Epidermal melanocyte (primary cell): Measurements from ENCODE around the gene SH3BP2.

Experiments
- DNase-seq: peaks from one replicate; pipeline ENCODE4 v3.0.0; 2011; ENCODE audit warnings: low spot score; ENCODE audit not compliant: insufficient read length

The SH3BP2 gene, protein sequence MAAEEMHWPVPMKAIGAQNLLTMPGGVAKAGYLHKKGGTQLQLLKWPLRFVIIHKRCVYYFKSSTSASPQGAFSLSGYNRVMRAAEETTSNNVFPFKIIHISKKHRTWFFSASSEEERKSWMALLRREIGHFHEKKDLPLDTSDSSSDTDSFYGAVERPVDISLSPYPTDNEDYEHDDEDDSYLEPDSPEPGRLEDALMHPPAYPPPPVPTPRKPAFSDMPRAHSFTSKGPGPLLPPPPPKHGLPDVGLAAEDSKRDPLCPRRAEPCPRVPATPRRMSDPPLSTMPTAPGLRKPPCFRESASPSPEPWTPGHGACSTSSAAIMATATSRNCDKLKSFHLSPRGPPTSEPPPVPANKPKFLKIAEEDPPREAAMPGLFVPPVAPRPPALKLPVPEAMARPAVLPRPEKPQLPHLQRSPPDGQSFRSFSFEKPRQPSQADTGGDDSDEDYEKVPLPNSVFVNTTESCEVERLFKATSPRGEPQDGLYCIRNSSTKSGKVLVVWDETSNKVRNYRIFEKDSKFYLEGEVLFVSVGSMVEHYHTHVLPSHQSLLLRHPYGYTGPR

DNA sequence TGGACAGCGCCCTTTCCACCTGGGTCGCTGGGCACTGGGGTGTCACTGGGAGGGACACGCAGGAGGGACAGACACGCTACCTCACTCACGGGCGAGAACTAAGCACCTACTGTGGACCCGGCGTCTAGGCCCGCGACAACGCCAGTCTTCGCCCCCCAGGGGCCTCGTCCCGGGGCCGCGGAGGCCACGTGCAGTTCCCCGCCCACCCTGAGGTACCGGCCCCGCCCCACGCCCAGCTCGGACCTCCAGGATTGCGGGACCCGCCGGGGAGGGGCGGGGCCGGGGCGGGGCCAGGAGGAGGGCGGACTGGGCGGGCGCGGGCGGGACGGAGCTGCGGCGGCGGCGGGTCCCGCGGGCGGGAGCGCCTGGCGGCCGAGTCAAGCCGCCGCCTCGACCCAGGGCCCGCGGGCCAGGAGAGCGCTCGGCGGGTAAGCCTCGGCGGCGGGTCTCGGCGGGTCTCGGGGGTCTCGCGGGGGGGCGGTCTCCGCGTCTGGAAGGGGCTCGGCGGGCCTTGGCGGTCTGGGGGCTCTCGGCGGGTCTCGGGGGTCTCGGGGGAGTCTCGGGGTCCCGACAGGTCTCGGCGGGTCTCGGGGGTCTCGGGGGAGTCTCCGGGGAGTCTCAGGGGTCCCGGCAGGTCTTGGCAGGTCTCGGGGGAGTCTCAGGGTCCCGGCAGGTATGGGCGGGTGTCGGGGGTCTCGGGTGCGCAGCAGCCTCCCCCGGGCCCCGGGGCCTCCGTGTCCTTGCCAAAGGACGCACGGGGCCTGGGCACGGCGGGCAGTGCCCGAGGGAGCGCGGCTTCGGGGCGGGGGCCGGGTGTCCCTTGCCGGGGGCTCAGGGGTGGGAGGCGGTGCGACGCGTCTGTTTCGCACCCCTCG lies at the start of gene SH3BP2:
Gene SH3BP2, plus strand, starts transcription at position 375 of the 875 bp plus-strand sequence. CDS start 27,533 bp downstream, outside the sequence.
- DNase-seq = peak; percentile 59

DNA sequence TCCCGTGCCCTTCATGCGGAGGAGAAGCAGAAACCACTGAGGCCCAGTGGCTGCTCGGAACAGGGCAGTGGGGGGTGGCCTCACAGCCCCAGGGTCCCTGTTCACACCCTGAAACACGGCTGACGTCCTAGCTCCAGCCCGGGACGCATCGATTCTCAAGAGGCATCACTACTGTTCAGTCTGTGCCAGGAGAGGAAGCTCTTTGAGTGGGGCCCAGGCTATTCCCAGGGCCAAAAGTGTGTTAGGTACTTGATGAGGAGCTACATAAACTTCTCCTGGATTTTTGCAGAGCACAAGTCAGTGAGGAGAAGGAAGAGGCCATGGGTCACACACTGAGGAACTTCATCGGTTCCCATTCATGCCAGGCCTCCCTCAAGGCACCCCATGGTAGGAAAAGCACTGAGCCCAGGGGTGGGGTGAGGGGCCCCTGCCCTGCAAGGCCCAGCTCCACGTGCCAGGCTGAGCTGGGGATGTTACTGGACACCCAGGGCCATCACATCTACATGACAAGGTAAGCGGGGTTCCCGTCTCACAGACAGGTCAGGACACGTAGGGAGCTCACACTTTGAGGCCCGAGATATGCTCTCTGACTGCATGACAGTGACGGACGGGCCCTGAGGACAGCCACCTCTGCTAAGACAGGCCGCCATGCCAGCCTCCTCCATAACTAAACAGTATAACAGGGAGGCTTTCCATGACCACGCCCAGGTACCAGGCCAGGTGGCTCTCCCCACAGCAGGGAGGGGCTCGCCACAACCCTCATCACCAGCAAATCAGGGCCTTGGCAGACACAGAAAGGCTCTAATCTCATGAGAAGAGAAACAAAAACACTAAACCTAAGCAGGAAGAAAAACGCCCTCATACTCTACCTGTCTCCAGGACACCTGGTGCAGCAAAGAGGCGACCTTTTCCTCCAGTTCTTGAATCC lies 49.1 kb upstream of the SH3BP2 start:
- no peak for DNase-seq

DNA sequence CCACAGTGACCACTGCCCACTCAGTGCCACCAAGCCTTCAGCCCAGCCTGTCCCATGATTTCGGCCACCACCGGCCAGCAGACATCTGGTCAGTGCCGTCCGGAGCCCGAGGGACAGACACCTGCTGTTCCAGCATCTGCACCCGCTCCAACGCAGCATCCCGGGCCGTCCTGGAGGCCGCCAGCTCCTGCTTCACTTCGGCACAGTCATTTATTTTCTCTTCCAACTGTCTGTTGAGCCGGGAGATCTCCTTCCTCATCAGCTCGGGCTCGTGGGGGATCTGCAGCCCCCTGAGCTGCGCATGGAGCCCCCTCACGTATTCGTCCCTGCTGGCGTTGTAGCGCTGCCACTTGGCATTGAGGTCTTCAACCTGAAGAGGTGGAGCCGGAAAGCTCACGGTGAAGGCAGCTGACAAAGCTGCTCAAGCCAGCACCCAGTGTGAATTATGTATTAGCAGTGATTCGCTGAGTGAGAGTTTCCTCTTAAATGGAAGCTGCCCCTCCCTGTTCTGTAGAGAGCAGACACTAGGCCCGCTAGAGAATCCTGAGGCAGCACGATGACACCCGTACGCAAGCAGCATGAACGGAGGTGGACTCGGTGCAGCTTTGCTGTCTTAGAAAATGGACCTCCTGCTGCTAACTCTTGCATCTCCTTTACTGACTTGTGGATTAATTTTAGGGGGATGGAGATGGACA lies 48.2 kb upstream of the SH3BP2 start:
- no peak for DNase-seq

DNA sequence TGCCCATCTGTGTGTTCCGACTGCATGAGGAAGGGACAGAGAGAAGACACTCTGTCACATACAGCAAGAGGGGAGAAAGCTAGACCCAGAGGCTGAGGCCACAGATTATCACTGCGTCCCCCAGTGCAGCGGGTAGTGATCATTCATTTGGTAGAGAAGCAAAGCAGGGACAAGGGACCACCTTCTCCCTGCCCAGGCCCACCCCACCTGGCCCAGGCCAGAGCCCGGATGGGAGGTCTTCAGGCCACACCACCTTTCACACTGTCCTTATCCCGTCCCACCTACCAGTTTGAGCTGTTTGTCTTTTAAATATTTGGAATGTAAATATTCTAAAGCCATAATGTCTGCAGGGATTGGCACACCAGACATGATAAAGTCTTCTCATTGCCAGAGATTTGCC lies 47.4 kb upstream of the SH3BP2 start:
- DNase-seq = no peak

DNA sequence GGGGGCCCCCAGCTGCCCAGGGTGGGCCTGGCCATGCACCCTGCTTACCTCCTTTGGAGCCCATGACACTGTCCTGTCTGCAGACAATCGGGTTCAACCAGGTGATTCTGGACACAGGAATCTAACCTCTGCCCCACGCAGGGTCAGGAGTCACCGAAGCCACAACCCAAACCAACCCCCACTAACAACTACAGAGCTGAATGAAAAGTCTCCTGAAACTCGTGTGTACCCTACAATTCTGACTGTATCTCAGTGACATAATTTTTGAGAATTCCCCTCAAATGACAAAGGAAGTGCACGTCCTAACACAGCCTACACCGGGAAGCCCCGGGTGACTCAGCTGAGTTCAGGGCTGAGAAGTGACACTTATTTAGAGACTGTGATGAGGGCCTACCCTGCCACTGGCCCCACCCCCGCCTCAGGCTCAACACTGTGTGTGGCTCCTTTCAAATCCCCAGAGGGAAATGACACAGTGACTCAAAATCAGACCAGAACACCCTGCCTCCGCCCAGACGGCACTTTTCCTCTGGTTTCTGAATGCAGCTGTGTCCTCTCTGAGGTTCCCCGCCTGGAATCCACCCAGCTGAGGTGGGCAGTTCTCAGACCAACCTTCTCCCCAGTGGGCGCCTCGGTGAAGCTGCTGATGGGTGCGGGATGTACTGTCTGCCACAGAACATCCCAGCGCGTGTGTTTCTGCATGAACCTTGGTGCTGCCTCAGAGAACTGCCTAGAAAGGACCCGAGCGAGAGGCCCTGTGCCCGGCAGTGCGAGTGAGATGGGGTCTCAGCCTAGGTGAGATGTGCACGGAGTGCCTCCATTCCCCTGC lies 46.7 kb upstream of the SH3BP2 start:
- no peak for DNase-seq

DNA sequence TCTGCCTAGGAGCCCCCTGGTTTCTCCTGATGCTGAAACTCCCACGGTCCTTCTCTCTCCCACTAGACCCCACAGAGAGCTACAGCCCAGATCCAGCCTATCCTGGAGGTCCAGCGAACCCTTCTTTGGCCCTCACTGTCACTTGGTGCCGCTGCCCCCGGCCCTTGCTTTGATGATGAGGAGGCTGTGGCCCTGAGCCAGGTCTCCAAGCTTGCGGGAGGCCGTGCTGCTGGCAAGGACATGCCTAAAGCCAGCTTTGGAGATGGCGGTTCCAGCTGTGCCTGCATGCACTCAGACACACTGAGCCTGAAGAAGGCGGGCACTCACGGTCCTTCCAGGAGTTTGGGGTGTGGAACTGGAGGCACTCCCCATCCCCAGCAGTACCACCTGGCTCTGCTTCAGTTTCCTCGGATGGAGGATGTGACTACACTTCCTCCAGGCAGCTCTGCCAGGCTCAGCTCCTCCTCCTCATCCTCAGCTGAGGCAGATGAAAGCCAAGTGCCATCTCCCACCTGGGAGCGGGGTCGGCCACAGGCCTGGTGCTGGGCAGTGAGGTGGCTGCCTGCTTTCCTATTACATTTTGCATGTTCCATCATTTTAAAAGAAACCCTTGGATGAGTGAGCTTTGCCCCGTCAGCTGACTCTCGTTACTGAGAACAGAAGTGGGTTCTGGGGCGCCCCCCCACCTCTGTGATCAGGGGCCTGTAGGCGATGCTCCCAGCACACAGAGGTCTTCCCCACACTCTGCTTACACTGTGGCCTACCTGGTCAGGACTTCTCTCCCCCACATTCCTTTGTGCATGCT lies 45.8 kb upstream of the SH3BP2 start:
- DNase-seq = no peak

DNA sequence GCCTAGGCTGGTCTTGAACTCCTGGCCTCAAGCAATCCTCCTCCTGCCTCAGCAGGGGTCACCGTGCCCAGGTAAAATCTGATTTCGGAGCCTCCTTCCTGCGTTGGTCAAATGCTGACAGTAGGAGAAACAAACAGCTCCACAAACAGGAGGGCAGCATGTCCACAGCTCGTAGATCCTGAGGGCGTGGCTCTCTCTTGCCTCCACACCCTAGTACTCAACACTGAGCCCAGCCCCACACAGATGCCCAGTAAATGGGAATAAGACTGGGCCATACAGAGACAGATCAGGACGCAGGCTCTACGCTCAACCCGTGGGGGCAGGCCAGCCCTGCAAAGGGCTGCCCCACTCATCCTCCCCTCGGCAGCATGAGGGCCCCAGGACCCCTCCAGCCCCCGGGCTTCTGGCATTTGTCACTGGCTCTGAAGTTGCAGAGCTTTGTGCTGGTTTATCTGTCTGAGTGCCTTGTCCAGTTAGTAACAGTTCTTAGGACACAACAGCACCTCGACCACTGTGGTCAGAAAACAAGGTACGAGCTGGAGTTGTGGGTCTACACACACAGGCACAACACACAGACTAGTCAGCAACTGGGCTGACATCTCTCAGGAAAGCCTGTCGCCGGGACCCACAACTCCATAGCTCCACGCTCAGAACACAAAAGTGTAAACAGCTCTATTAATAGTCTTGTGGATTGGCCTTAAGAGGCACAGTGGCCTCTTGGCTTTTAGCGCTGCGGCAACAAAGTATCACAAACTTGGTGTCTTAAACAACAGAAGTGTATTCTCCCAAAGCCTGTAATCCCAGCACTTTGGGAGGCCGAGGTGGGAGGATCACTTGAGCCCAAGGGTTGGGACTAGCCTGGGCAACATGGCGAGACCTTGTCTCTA lies 41.9 kb upstream of the SH3BP2 start:
- DNase-seq = no peak

DNA sequence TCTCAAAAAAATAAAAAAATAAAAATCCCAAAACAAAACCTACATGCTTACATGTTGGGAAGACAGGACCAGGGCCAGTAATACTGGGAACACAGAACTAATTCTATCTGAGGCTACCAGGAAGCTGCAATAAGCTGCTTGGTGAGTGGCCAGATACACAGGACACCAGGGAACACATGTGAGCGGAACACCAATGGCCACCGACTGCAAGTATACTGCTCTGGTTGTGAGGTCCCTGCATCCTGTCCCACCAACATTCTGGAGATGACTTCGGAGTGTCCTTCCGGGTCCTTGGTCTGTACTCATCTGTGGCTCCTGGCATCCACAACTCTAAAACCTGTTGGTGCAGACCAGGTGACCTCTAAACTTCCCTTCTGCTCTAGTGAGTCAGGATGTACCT lies 39.4 kb upstream of the SH3BP2 start:
- no peak for DNase-seq

DNA sequence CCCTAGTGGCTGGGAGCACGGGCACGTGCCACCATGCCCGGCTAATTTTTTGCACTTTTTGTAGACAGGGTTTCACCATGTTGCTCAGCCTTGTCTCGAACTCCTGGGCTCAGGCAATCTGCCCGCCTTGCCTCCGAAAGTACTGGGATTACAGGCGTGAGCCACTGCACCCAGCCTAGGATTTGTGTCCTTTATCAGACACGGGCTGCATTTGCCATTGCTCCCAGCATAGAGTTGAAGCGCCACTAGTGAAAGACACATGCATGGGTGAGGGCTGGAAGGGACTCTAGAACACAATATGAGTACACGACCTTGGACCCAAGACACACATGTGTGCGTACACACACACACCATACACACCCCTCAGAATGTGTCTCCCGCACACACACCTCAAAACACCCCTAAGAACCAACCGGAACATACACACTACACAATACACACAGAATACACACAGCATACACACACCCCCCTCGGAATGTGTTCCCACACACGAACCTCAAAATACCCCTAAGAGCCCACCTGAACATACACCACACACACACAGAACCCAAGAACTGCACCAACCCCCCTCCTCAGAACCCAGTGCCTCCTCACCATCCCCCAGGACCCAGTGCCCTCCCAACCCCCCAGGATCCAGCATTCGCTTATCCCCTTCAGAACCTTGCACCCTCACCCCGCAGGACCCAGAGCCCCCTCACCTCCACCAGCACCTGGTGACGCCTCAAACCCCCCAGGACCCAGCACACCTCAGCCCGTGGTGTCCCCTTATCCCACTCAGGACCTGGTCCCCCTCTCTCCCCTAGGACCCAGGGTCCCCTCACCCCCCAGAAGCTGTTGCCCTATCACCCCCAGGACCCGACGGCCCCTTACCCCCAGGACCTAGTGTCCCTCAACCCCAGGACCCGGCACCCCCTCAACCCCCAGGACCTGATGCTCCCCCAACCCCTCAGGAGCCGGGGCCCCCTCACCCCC lies 37.8 kb upstream of the SH3BP2 start:
- no peak for DNase-seq

DNA sequence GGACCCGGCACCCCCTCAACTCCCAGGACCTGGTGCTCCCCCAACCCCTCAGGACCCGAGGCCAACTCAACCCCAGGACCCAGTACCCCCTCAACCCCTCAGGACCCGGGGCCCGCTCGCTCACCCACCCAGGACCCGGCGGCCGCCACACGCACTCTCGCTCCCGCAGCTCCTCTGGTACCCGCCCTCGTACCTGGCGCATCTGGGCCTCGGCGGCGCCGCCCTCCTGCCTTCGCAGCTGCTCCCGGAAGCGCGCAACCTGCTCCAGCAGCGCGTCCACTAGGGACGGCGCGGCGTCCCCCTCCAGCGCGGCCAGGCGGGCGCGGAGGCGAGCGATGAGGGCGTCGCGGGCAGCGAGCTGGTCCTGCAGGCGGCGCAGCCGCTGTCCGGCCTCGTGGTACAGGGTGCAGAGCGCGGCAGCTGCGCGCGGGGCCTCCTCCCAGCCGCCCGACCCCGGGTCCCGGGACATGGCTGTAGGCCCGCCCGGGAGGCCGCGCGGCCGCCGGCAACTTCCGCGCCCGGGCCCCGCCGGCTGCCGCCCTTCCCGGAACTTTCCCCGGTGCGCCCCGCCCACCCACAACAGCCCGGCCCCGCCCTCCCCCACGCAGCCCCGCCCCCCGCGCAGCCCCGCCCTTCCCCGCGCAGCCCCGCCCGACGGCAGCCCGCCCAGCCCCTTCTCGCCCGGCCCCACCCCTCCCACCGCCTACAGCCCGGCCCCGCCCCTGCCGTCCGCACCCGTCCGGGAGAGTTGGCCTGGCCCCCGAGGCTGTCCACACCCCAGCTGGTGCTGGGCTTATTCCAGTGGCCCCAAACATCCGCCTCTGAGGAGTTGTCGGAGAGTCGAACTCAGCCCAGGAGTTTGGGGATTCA lies 36.8 kb upstream of the SH3BP2 start, which contains the start of gene TNIP2:
Gene TNIP2, minus strand, starts transcription at position 516 of the 870 bp plus-strand sequence. Its CDS starts 47 bp downstream, at position 469.
- DNase-seq = peak; percentile 92

DNA sequence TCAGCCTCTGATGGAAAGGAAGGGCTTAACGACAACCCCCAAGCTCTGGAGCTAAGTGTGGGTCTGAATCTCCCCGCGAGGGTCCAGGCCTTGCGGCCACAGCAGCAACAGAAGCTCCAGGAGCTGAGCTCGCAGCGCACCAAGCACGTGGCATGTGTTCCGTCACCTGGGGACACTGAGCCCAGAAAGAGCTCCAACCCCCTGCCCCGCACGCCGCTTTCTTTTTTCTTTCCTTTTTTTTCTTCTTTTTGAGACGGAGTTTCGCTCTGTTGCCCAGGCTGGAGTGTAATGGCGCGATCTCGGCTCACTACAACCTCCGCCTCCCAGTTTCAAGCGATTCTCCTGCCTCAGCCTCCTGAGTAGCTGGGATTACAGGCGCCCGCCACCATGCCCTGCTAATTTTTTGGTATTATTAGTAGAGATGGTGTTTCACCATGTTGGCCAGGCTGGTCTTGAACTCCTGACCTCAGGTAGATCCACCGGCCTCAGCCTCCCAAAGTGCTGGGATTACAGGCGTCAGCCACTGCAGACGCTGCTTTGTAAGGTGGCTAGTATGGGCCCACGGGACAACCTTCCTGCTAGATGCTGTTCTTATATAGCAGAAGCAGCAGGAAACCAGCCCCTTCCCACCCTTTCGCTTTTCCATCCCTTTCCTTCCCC lies 36.1 kb upstream of the SH3BP2 start:
- no peak for DNase-seq

DNA sequence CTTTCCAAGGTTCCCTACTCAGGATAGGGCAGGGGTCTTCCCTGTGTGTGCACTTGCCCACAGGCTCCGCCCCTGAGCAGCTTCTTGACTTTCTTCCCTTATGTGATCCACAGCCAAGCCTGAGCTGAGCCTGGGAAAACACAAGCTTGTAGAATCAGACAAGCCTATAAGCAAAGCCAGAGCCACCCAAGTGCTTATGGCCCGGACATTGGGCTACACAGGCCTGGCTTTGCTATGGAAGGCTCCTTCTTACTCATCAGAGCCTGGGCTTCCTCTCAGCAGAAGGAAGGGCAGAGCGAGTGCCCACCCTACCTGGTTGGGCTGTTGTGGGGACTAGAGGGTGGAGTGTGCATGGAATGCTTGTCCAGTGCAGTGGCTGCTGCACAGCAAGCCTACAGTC lies 35.5 kb upstream of the SH3BP2 start:
- no peak for DNase-seq

DNA sequence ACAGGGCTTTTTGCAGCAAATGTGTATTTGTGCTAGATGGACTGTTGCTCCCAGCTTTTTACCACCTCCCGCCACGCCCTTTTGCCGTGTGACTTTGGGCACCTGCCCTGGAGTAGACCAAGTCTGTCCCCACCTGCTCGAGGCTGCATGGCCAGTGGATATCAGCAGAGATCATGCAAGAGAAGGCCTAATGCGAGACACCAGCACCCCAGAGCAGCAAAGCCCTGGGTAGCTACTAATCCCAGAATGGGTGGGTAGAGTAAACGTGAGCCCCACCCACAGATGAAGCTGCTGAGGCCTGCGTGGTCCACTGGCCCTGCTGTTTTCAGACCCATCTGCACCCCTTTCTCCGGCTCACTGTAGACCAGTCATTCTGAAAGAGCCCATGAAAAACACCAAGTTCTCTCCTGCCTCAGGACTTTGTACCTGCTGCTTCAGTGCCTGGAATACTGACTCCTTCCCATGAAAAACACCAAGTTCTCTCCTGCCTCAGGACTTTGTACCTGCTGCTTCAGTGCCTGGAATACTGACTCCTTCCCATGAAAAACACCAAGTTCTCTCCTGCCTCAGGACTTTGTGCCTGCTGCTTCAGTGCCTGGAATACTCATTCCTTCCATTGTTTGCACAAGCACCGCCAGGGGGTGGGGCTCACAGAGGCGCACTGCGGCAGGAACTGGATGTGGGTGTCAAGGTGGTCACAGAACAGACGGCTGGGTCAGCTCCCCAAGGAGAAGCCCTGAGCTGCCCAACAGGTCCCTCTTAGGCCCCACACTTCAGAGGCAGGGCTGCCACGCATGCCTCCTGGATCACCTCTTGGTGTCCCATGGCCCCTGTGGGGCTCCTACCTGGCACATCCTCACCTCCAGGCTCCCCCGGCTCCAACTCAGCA lies 31.6 kb upstream of the SH3BP2 start:
- no peak for DNase-seq

DNA sequence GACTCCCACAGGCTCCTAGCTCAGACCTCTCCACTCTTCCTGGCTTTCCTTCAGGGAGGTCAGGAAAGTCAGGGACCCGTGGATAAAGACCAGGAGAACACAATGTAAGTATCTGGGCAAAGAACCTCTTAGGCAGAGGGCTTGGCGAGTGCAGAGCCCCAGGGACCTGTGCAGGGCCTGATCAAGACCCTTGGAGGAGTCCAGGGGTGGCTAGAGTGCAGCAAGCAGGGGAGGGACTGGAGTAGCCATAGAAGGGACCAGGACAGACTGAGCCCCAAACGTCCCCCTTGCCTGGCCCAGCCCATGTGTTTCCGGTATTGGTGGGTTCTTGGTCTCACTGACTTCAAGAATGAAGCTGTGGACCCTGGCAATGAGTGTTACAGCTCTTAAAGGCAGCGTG lies 30.8 kb upstream of the SH3BP2 start:
- no peak for DNase-seq
